GM21528 (cell line): Measurements from ENCODE around the gene ZNF418.
"Not testable (repeated sequence)": the region's sequence is repeated elsewhere in the genome, so short reads cannot be mapped to it uniquely, and the experiment has no call there.

Source experiments
- ATAC-seq: cut with Tn5 transposase; IDR thresholded peaks from one replicate; pipeline ENCODE4 v1.9.1; 2021; ENCODE audit warnings: mild to moderate bottlenecking, moderate library complexity; ENCODE audit not compliant: unreplicated experiment, low FRiP score

ZNF418 gene

DNA sequence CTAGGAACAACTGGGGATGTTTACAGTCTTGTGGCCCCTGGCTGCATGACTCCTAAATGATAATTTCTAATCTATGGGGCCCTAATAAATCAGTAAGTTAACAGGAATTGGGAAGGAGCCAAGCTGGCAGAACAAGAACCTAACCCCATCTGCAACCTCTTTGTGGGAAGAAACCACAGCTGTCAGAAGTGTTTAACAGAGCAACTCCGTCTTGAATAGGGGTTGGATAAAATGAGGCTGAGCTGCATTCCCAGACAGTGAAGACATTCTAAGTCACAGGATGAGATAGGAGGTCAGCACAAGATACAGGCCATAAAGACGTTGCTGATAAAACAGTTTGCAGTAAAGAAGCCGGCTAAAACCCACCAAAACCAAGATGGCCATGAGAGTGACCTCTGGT lies 44.5 kb downstream of the ZNF418 start:
- ATAC-seq: not testable (repeated sequence)

DNA sequence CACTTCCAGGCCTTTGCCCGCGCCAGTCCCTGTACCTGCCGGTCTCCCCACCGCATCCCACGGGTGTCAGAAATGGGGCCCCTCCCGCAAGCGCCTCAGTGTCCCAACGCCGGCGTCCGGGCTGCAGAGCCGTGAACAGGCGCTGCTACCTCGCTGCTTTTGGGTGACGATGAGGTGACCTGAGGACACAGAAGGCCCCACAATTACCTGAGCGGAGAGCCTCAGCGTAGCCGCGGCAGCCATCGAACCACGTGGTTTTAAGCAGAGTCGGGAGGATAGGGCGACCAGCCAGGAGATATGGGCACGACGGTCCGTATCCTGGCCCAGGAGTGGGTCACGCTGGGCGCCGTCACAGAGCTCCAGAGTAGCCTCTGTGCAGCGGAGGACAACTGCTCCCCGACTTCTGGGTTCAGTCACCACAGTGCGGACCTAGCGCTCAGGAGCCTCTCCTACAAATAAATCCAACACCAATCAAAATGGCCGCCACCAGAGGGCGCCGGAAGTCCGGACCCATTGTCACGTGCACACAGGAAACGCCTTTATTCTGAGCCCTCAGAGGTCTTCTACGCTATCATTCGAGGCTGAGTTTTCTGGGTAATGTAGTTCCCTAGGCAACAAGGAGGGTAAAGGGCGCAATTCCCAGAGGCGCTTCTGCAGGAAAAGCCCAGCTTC lies 46.5 kb downstream of the ZNF418 start, which contains the start of gene ZNF814:
TSS of gene ZNF814 (minus strand) at position 478 of the 672 bp plus-strand sequence. CDS start at position 243, 235 bp downstream.
- ATAC-seq: peak; percentile 69

DNA sequence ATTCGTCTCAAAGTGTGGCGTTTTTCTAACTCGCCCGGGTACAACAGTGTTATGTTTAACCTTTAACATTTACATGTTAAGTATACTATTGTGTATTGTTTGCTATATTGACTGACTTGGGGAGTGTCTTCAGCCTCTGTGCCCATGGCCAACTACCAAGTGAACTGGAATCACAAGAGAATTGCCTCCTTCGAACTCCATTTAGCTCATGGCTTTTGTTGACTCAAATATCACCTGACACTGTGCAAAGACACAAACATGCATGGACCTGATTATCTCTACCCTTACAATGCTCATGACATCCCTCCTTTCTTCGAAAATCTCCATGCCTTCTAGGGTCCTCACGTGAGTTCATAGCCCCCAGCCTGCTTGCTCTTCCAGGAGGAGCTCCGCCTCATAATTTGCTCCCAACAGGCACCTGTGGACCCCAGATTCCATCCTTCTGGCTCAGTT lies 47.1 kb downstream of the ZNF418 start:
- ATAC-seq: no peak

- ATAC-seq: no peak
These were observed 47.8 kb downstream of the ZNF418 start for GRCh38 chr19:57887195-57887941.

- no peak for ATAC-seq
These were observed 49.2 kb downstream of the ZNF418 start for GRCh38 chr19:57886046-57886445.

DNA sequence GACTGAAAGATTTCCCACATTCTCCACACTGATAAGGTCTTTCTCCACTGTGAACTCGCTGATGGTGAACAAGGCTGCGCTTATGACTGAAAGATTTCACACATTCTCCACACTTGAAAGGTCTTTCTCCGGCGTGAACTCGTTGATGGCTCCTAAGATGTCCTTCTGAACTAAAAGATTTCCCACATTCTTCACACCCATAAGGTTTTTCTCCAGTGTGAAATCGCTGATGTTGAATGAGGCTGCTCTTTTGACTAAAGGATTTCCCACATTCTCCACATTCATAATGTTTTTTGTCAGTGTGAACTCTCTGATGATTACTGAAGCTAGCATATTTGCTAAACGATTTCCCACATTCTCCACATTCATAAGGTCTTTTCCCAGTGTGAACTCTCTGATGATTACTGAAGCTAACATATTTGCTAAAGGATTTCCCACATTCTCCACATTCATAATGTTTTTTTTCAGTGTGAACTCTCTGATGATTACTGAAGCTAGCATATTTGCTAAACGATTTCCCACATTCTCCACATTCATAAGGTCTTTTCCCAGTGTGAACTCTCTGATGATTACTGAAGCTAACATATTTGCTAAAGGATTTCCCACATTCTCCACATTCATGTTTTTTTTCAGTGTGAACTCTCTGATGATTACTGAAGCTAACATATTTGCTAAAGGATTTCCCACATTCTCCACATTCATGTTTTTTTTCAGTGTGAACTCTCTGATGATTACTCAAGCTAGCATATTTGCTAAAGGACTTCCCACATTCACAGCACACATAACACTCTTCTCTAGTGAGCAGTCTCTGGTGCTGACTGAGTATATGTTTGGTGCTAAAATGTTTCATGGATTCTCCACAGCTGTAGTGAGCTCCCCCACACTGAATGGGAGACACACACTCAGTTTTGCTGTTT lies 61.1 kb downstream of the ZNF418 start:
- ATAC-seq: not testable (repeated sequence)

GRCh38 chr19:57872450-57872849 lies 62.8 kb downstream of the ZNF418 start:
- ATAC-seq: no peak
